ENCODE data around the gene GPHA2. TPM values are rescaled to one million over a fixed set of nuclear protein-coding genes. Genes with fewer than 3 reads are reported as not detected.

Gene GPHA2
- total and polyA plus RNA-seq, 2 of the 13 experiments (the other 11 are each of a cell fraction or from before 2014, with no cell fraction given): 13.0 to 19.1 TPM

- TF ChIP-seq MYPOP (CRISPR knock-in tag; IDR thresholded peaks at IDR 0.05) (0 out of 2 replicates have a peak, but pooled peaks have one; percentile 21), ZNF674 (CRISPR knock-in tag; IDR thresholded peaks at IDR 0.05; ENCODE audit: low read depth) (no peak), MNT (IDR thresholded peaks at IDR 0.05) (0 out of 2 replicates have a peak, but pooled peaks have one; percentile 11), FOXK1 (CRISPR knock-in tag; IDR thresholded peaks at IDR 0.05; ENCODE audit: borderline replicate concordance, low read depth) (0 out of 2 replicates have a peak, but pooled peaks have one; percentile 32), ZIK1 (CRISPR knock-in tag; IDR thresholded peaks at IDR 0.05; ENCODE audit: borderline replicate concordance, low read depth) (peak; percentile 81), DRAP1 (CRISPR knock-in tag; IDR thresholded peaks at IDR 0.05) (peak; percentile 99), UBTF (CRISPR knock-in tag; IDR thresholded peaks at IDR 0.05) (peak; percentile 54), ATF6 (CRISPR knock-in tag; conservative IDR thresholded peaks at IDR 0.05) (no peak), HBP1 (CRISPR knock-in tag; IDR thresholded peaks at IDR 0.05; ENCODE audit: low read depth) (peak; percentile 44; the same call in 1 of the 2 replicates), TARDBP (CRISPR knock-in tag; IDR thresholded peaks at IDR 0.05) (peak; percentile 81), USF2 (IDR thresholded peaks at IDR 0.05; ENCODE audit: low read depth, low read length) (no peak), USF2 (CRISPR knock-in tag; IDR thresholded peaks at IDR 0.05; ENCODE audit: borderline replicate concordance) (0 out of 2 replicates have a peak, but pooled peaks have one; percentile 41), ZSCAN12 (CRISPR knock-in tag; IDR thresholded peaks at IDR 0.05) (no peak), FOXC1 (CRISPR knock-in tag; IDR thresholded peaks at IDR 0.05; ENCODE audit: borderline replicate concordance) (no peak), KDM3A (CRISPR knock-in tag; IDR thresholded peaks at IDR 0.05; ENCODE audit: low read depth) (peak; percentile 58; the same call in 1 of the 2 replicates)
Measured at GRCh38 chr11:64893194-64894069, 42.3 kb downstream of the GPHA2 start (continued).

Measured in HepG2 (cell line).